Suppressor macrophage treated with lipopolysaccharide for 1 hour (primary cell): ENCODE data around the gene CNPPD1.
"Not testable (repeated sequence)": the region's sequence is repeated elsewhere in the genome, so short reads cannot be mapped to it uniquely, and the experiment has no call there.

Experiments used
- DNase-seq, 3 donors: peaks; one replicate each; pipeline ENCODE4 v3.0.0-alpha.2; 2020 to 2022

CNPPD1 gene

DNA sequence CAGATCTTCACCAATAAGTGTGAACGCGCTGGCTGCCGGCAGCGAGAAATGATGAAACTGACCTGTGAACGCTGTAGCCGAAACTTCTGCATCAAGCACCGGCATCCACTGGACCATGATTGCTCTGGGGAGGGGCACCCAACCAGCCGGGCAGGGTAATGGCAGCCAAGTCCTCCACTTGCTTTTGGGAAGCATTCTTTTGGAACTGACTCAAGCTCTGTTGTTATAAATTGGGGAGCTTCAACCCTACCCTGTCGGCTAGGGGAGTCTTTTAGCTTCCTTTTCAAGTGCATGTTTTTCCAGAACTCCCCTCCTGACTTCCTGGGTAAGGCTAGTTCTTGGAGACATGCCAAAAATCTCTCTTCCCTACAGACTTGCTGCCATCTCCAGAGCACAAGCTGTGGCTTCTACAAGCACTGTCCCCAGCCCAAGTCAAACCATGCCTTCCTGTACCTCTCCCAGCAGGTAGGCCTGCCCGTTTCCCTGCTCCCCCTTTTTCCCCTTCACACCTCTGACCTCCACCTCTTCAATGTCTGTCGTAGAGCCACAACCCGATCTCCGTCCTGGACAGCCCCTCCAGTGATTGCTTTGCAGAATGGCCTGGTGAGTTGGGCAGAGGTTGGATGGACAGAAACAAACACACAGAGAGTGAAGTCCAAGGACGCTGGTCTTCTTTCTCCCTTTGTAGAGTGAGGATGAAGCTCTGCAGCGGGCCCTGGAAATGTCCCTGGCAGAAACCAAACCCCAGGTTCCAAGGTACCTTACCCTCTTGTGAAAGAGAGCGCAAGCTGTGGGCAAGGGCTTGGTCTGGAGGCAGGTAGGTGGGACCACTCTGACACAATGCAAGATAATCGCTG lies 31.4 kb upstream of the CNPPD1 start:
- peak in 2 of 3 donors; percentile 17 to 21 for DNase-seq

DNA sequence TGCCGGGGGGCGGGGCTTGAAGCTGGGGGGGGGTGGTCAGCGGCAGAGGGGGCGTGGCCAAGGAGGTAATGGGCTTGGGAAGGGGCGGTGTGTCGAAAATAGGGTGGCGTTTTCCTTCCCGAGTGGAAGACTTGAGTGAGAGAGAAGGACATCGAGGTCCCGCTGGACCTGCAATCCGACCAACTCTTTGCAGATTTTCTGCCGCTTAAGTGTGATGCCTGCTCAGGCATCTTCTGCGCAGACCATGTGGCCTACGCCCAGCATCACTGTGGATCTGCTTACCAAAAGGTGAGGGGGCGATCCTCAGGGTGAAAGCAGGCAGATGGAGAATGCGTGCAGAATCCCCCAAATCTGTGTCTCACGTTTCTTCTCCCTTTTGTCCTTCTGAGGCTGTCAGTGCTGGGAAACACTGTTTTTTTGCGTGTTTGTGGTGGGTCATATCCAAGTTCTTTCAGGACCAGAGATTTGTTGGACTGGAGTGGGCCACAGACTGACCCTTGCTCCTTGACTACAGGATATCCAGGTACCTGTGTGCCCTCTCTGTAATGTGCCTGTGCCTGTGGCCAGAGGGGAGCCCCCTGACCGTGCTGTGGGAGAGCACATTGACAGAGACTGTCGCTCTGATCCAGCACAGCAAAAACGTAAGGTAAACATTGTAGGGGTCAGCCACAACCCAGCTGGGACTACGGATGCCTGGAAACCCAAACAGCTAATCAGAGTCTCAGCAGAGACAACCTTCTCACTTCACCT lies 30.6 kb upstream of the CNPPD1 start:
- DNase-seq = no peak

DNA sequence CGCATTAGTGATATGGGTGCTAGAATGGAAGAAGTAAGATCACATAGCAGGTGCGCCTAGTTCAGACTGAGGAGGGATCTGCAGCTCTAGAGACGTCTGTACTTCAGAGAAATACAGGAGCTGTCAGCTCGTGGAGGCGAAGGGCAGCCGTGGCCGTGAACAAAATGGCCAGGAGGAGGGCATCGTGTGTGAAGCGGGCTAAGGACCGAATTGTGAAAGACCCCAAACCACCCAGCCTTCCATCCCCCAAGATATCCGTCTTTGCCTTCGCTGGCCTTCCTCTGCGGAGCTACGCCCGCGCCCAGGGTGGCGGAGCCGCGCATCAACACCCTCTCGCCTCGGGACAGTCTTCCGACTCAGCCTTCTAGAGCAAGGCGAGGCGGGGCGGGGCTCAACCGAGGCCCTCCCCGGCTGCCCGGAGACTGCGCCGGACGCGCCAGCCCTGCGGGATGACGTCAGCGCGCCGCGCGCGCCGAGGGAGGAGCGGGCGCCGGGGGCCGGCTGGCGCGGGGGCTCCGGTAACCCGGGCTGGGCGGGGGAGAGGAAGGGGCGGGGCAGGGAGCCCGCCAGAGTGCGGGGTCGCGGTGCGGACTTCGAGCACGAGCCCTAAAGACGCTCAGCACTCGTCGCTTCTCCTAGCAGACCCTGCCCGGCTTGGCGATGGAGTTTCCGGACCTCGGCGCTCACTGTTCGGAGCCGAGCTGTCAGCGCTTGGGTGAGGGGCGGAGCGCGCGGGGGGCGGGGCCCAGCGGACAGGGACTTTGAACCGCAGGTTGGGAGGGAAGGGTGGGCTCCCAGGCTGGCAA lies 29.8 kb upstream of the CNPPD1 start, which contains the start of gene ZFAND2B:
TSS of gene ZFAND2B (plus strand) at position 455 of the 806 bp plus-strand sequence. CDS start at position 661, 206 bp downstream.
- DNase-seq = peak; percentile 96 to 99 (median 98)

- DNase-seq = no peak
Measured at GRCh38 chr2:219205981-219206327, 29.2 kb upstream of the CNPPD1 start.

GRCh38 chr2:219205165-219205538 lies 28.4 kb upstream of the CNPPD1 start:
- DNase-seq = no peak

- no peak for DNase-seq
Measured at GRCh38 chr2:219204425-219205164, 27.9 kb upstream of the CNPPD1 start.

DNA sequence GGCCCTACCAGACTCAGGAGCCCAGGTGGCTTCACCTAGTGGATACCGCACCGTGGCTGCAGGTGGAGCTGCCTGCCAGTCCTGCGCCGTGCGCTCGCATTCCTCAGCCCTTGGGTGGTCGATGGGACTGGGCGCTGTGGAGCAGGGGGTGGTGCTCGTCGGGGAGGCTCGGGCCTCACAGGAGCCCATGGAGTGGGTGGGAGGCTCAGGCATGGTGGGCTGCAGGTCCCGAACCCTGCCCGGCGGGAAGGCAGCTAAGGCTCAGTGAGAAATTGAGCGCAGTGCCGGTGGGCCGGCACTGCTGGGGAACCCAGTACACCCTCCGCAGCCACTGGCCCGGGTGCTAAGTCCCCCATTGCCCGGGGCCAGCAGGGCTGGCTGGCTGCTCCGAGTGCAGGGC lies 24.6 kb upstream of the CNPPD1 start:
- DNase-seq = not testable (repeated sequence)

GRCh38 chr2:219200502-219201326 lies 24.0 kb upstream of the CNPPD1 start:
- peak in 1 of 3 donors; percentile 11 for DNase-seq

DNA sequence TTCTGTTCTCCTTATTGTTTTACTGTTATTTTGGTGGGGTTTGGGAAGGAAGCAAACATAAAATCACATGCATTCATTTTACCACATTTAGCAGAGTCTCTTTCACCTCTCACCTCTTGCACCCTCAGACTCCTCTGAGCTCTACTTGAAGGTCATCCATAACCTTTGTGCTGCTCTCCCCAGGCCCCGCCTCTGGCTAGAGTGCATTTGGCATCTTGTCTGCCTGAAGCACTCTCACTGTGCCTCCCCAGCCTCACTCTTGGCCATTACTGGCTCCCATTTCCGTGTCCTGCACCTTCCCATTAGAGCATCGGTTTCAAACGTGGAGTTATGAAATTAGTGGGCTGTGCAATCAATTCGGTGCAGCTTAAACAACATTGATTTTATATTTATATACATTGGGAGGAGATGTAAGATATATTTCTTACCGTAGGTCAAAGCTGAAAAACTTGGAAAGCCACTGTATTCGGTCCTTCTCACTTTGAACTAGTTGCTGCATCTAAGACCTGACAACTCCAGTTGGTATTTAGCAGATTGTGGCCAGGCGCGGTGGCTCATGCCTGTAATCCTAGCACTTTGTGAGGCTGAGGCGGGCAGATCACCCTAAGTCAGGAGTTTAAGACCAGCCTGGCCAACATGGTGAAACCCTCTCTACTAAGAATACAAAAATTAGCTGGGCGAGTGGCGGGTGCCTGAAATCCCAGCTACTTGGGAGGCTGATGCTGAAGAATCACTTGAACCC lies 22.9 kb upstream of the CNPPD1 start:
- DNase-seq = no peak

DNA sequence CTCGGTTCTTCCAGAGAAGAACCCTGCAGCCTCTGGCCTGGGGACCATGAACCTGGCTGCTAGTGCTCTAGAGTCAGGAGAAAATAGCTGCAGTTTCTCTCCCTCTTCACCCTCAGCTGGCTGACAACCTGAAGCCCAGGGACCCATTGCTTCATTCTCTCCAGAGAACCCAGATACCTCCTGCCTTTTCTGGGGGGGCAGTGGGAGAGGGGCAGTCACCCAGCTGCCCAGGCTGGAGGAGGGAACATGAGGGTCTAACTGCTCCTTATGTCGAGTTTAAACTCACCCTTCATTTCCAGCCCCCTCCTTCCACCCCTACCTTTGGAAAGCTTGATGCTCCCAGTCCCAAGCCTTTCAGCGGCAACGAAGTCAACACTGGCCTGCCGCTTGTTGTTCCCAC lies 22.2 kb upstream of the CNPPD1 start:
- DNase-seq = no peak

DNA sequence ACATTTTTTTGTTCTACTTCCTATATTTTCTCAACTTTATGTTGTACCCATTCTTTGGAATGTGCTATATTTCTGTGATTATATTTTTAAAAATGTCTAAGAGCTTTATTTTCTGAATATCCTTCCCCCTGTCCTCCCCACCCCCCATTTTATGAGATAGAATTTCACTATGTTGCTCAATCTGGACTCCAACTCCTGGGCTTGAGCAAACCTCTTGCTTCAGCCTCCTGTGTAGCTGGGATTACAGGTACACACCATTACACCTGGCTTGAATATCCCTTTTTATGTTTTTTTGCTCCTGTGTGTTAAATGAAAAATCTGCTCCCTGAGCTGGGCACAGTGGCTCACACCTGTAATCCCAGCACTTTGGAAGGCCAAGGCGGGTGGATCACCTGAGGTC lies 20.7 kb upstream of the CNPPD1 start:
- peak in 1 of 3 donors; percentile 14 for DNase-seq

DNA sequence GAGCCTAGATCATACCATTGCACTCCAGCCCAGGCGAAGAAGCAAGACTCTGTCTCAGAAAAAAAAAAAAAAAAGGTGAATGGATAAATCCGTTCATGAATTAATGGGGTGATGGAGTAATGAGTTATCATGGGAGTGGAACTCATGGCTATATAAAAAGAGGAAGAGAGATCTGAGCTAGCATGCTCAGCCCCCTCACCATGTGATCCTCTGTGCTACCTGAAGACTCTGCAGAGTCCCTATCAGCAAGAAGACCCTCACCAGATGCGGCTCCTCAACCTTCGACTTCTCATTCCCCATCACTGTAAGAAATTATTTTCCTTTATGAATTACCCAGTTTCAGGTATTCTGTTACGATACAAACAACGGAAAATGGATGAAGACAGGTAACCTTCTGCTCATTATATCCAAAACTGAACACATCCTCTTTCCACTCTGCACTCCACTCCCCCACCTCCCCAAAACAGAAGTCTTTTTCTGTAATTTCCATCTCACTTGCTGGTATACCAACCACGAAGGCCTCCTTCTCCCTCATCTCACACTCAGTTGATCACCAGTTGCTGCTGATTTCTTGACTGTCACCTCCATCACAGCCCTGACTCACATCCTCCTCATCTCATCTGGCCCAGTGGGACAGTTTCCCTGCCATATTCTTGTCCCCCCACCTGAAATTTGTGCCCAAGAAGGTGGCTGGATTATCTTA lies 10.2 kb upstream of the CNPPD1 start:
- DNase-seq = no peak

- DNase-seq = no peak
Measured at GRCh38 chr2:219184121-219184520, 7.4 kb upstream of the CNPPD1 start.

GRCh38 chr2:219183151-219183772 lies 6.5 kb upstream of the CNPPD1 start:
- no peak for DNase-seq

DNA sequence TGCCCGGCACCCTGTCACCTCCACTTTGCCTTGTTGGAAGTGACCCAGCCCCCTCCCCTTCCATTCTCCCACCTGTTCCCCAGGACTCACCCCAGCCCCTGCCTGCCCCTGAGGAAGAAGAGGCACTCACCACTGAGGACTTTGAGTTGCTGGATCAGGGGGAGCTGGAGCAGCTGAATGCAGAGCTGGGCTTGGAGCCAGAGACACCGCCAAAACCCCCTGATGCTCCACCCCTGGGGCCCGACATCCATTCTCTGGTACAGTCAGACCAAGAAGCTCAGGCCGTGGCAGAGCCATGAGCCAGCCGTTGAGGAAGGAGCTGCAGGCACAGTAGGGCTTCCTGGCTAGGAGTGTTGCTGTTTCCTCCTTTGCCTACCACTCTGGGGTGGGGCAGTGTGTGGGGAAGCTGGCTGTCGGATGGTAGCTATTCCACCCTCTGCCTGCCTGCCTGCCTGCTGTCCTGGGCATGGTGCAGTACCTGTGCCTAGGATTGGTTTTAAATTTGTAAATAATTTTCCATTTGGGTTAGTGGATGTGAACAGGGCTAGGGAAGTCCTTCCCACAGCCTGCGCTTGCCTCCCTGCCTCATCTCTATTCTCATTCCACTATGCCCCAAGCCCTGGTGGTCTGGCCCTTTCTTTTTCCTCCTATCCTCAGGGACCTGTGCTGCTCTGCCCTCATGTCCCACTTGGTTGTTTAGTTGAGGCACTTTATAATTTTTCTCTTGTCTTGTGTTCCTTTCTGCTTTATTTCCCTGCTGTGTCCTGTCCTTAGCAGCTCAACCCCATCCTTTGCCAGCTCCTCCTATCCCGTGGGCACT lies 5.8 kb upstream of the CNPPD1 start:
- DNase-seq = peak; percentile 55 to 60 (median 60)

DNA sequence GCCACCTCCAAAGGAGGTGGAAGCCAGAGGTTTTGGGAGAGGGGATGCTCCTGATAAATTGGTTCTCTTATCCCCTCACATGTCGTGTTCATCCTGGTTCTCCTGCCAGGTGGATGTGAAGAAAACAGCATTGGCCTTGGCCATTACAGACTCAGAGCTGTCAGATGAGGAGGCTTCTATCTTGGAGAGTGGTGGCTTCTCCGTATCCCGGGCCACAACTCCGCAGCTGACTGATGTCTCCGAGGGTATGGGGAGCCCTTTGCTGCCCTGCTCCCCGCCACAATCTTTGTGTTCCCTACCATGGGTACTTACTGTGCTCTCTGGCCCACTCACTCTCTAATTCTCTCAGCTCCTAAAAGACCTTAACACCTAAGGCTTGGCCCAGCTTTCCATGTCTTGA lies 4.8 kb upstream of the CNPPD1 start:
- no peak for DNase-seq

DNA sequence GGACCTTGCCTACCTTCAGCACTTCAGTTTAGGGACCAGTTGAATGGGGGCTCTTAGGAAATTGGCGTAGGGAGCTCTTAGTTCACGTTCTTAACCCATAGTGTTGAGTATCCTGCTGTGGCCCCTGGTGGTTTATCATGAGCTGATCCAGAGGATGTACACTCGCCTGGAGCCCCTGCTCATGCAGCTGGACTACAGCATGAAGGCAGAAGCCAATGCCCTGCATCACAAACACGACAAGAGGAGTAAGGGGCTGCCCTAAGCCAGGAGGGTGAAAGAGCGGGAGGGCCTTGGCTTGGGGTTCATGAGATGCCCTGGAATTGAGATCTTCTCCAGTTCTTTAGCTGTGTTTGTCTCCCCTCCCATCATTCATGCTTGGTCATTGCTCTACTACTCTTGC lies 4.2 kb upstream of the CNPPD1 start:
- DNase-seq = no peak

GRCh38 chr2:219179601-219180465 lies 3.1 kb upstream of the CNPPD1 start:
- DNase-seq = no peak
